MM.1S (cell line): ENCODE data around the gene DHTKD1.

Source experiments
- DNase-seq: peaks from one replicate; pipeline ENCODE4 v3.0.0-alpha.2; 2015
- H2AFZ ChIP-seq: fragments of 300-600 bp; sonication (generic); 2 replicates; pipeline ENCODE4 v1.6.0; 2016; ENCODE audit warnings: antibody characterized with exemption, low read length
- H3F3A ChIP-seq: fragments of 300-600 bp; sonication (generic); 2 replicates; pipeline ENCODE4 v1.6.1; 2016; ENCODE audit warnings: mild to moderate bottlenecking, antibody characterized with exemption, low read length, moderate library complexity, mixed read lengths; ENCODE audit not compliant: insufficient read depth
- H3K27ac ChIP-seq: fragments of 300-600 bp; sonication (generic); 2 replicates; pipeline ENCODE4 v1.5.1; 2016; ENCODE audit warnings: mild to moderate bottlenecking, low read length
- H3K27me3 ChIP-seq: fragments of 300-600 bp; sonication (generic); replicated peaks from 2 replicates; pipeline ENCODE4 v1.6.0; 2016; ENCODE audit warnings: low read length; ENCODE audit not compliant: insufficient read depth
- H3K36me3 ChIP-seq: fragments of 300-600 bp; sonication (generic); replicated peaks from 2 replicates; pipeline ENCODE4 v1.6.1; 2016; ENCODE audit warnings: mild to moderate bottlenecking, low read length, mixed read lengths; ENCODE audit not compliant: insufficient read depth
- H3K4me1 ChIP-seq: fragments of 300-600 bp; sonication (generic); 2 replicates; pipeline ENCODE4 v1.6.1; 2016; ENCODE audit warnings: low read length, mixed read lengths
- H3K4me2 ChIP-seq: fragments of 300-600 bp; sonication (generic); 2 replicates; pipeline ENCODE4 v1.6.0; 2016; ENCODE audit warnings: low read depth, low read length
- H3K4me3 ChIP-seq: fragments of 300-600 bp; sonication (generic); 2 replicates; pipeline ENCODE4 v1.5.1; 2016; ENCODE audit warnings: low read length, mixed read lengths
- H3K79me2 ChIP-seq: fragments of 300-600 bp; sonication (generic); 2 replicates; pipeline ENCODE4 v1.6.1; 2016; ENCODE audit warnings: mixed run types, low read length, mixed read lengths
- H3K9ac ChIP-seq: fragments of 300-600 bp; sonication (generic); 2 replicates; pipeline ENCODE4 v1.6.1; 2016; ENCODE audit warnings: low read length, mixed read lengths
- H3K9me2 ChIP-seq: fragments of 300-600 bp; sonication (generic); replicated peaks from 2 replicates; pipeline ENCODE4 v1.6.1; 2016; ENCODE audit warnings: mild to moderate bottlenecking, low read length, mixed read lengths; ENCODE audit not compliant: insufficient read depth
- H3K9me3 ChIP-seq: fragments of 300-600 bp; sonication (generic); replicated peaks from 2 replicates; pipeline ENCODE4 v1.6.1; 2016; ENCODE audit warnings: mild to moderate bottlenecking, low read length, mixed read lengths; ENCODE audit not compliant: insufficient read depth
- H4K20me1 ChIP-seq: fragments of 300-600 bp; sonication (generic); 2 replicates; pipeline ENCODE4 v1.6.1; 2016; ENCODE audit warnings: mild to moderate bottlenecking, low read length, moderate library complexity, mixed read lengths; ENCODE audit not compliant: insufficient read depth
- EZH2 ChIP-seq: fragments of 300-600 bp; sonication (generic); optimal IDR thresholded peaks from 2 replicates; pipeline ENCODE3; 2017; ENCODE audit warnings: low read depth, mild to moderate bottlenecking, antibody characterized with exemption, low read length, mixed read lengths
- EZH2phosphoT487 ChIP-seq: fragments of 300-600 bp; sonication (generic); IDR thresholded peaks from 2 replicates; pipeline ENCODE4 v1.6.1; 2018; ENCODE audit warnings: antibody characterized with exemption, low read length
- TF ChIP-seq, protein P1 (sequence below): fragments of 300-600 bp; sonication (generic); IDR thresholded peaks from 2 replicates; pipeline ENCODE4 v1.5.1; 2016; ENCODE audit warnings: antibody characterized with exemption, low read length, mixed read lengths

DHTKD1 gene

DNA sequence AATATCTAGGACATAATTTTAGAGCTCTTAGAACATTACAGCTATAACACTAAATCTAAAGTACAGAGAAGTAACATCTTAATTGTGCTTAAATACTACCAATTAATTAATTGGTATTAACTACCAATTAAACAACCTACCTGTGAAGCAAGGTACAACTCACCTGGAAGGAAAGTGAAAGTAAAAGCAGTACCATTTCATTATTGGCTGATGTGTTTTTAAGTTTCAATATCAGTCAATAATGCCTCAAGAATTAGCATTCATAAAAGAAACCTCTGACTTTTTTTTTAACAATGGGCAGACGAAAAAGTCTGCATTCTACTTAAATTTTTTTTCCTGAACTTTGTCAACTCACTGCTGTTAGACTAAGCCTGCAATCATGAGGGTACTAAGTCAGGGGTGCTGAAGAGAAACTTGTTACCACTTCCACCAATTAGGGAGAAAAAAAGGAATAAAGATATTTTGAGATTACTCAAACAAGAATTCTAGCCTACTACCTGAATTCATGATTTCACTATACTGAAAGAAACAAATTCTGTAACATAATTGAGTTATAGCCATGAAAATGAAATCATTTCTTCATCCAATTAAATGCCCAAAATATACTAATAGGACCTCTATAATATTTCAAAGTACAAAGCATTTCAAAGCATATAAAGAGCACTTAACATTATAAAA lies 46.0 kb upstream of the DHTKD1 start:
- TF ChIP-seq EZH2phosphoT487 (no peak), EZH2 (no peak)
- TF ChIP-seq, protein P1, sequence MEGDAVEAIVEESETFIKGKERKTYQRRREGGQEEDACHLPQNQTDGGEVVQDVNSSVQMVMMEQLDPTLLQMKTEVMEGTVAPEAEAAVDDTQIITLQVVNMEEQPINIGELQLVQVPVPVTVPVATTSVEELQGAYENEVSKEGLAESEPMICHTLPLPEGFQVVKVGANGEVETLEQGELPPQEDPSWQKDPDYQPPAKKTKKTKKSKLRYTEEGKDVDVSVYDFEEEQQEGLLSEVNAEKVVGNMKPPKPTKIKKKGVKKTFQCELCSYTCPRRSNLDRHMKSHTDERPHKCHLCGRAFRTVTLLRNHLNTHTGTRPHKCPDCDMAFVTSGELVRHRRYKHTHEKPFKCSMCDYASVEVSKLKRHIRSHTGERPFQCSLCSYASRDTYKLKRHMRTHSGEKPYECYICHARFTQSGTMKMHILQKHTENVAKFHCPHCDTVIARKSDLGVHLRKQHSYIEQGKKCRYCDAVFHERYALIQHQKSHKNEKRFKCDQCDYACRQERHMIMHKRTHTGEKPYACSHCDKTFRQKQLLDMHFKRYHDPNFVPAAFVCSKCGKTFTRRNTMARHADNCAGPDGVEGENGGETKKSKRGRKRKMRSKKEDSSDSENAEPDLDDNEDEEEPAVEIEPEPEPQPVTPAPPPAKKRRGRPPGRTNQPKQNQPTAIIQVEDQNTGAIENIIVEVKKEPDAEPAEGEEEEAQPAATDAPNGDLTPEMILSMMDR, result no peak
- Histone ChIP-seq H3K4me1 (peaks cover 11% of the 10 kb centered on the region), H3K27ac (no peak overlapping the region), H4K20me1 (no peaks in the 10 kb centered on the region; the same call in 1 of the 2 replicates), H3K9me3 (no peaks in the 10 kb centered on the region), H3K27me3 (no peaks in the 10 kb centered on the region), H3K9me2 (no peaks in the 10 kb centered on the region), H3K4me3 (no peak overlapping the region), H3K4me2 (peak overlapping the region; percentile 12; the same call in 1 of the 2 replicates), H2AFZ (no peak overlapping the region), H3F3A (no peaks in the 10 kb centered on the region), H3K79me2 (peaks cover 78% of the 10 kb centered on the region), H3K9ac (no peak overlapping the region), H3K36me3 (no peaks in the 10 kb centered on the region)
- DNase-seq, result peak; percentile 50

GRCh38 chr10:12025591-12025990 lies 43.2 kb upstream of the DHTKD1 start:
- no peak overlapping the region for H2AFZ ChIP-seq
- no peaks in the 10 kb centered on the region for H3K9me2 ChIP-seq
- H4K20me1 ChIP-seq, result no peaks in the 10 kb centered on the region; the same call in 1 of the 2 replicates
- H3K36me3 ChIP-seq, result peaks cover 11% of the 10 kb centered on the region
- no peak for DNase-seq
- H3K27ac ChIP-seq, result no peak overlapping the region
- no peak overlapping the region for H3K4me2 ChIP-seq
- peaks cover 88% of the 10 kb centered on the region for H3K79me2 ChIP-seq
- H3F3A ChIP-seq, result no peaks in the 10 kb centered on the region
- no peak overlapping the region for H3K4me3 ChIP-seq
- TF ChIP-seq EZH2phosphoT487 (no peak), EZH2 (no peak)
- TF ChIP-seq, protein P1, result no peak
- peaks cover 20% of the 10 kb centered on the region for H3K4me1 ChIP-seq
- H3K9me3 ChIP-seq, result no peaks in the 10 kb centered on the region
- H3K9ac ChIP-seq, result no peak overlapping the region
- H3K27me3 ChIP-seq, result no peaks in the 10 kb centered on the region

DNA sequence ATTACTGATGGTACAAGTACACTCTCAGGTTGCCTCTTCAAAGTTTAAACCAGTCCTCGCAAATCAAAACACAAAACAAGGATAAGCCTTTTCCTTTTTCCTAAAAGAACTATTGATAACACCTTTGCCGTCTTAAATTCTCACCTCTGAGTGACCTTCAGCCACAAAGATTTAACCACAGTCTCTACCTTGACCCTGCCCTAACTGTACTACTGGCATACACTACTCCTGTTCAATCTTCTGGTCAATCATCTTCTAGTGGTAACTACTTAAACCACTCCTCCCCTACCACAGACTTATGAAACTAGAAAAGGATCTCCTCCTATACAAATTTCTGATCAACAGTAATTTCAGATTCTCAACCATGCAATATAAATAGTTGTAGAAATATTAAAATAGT lies 41.2 kb upstream of the DHTKD1 start:
- peaks cover 19% of the 10 kb centered on the region for H3K4me1 ChIP-seq
- no peak overlapping the region for H3K4me2 ChIP-seq
- peaks cover 86% of the 10 kb centered on the region for H3K79me2 ChIP-seq
- H3K27ac ChIP-seq, result no peak overlapping the region
- H3K27me3 ChIP-seq, result no peaks in the 10 kb centered on the region
- peaks cover 11% of the 10 kb centered on the region for H3K36me3 ChIP-seq
- no peak overlapping the region for H3K9ac ChIP-seq
- no peaks in the 10 kb centered on the region for H3F3A ChIP-seq
- no peaks in the 10 kb centered on the region for H3K9me2 ChIP-seq
- TF ChIP-seq EZH2 (no peak), EZH2phosphoT487 (no peak)
- TF ChIP-seq, protein P1, result no peak
- H3K4me3 ChIP-seq, result no peak overlapping the region
- no peaks in the 10 kb centered on the region; the same call in 1 of the 2 replicates for H4K20me1 ChIP-seq
- no peak overlapping the region for H2AFZ ChIP-seq
- DNase-seq, result peak; percentile 13
- no peaks in the 10 kb centered on the region for H3K9me3 ChIP-seq
